ENCODE results near the gene RGL1. TPM values are rescaled to one million over a fixed set of nuclear protein-coding genes. Genes with fewer than 3 reads are reported as not detected.

RGL1 gene
- total and polyA plus RNA-seq, 2 donors (not counting 3 experiments of a cell fraction or from before 2014, with no cell fraction given), result 19.8 to 35.3 TPM

DNA sequence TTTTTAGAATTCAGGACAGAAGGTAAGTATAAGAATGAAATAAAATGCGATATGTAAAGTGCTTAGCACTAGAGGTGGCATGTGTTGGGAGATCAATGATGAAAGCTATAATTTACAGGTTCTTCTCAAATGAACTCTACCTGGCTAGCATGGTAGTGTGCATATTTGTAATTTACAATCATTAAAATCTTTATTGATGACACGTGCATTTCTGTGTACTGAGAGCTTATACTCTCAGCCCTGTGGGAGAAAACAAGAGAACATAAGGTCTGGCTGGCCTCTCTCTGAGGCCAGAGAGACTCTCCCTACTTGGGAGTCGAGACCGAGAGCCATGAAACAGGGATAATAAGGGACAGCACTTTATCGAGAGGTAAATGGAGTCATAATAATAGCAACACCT, 156.2 kb downstream of the RGL1 start:
- no peak for TF ChIP-seq FOS (IDR thresholded peaks at IDR 0.05; ENCODE audit: borderline replicate concordance, insufficient read depth, low read length)
- TF ChIP-seq MYC (IDR thresholded peaks at IDR 0.05; ENCODE audit: low read depth, low read length), result no peak
- TF ChIP-seq, protein P1, sequence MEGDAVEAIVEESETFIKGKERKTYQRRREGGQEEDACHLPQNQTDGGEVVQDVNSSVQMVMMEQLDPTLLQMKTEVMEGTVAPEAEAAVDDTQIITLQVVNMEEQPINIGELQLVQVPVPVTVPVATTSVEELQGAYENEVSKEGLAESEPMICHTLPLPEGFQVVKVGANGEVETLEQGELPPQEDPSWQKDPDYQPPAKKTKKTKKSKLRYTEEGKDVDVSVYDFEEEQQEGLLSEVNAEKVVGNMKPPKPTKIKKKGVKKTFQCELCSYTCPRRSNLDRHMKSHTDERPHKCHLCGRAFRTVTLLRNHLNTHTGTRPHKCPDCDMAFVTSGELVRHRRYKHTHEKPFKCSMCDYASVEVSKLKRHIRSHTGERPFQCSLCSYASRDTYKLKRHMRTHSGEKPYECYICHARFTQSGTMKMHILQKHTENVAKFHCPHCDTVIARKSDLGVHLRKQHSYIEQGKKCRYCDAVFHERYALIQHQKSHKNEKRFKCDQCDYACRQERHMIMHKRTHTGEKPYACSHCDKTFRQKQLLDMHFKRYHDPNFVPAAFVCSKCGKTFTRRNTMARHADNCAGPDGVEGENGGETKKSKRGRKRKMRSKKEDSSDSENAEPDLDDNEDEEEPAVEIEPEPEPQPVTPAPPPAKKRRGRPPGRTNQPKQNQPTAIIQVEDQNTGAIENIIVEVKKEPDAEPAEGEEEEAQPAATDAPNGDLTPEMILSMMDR (IDR thresholded peaks at IDR 0.05; ENCODE audit: extremely low read depth in 1 of 2, insufficient read depth in 1 of 2, low read depth in 1 of 2, low read length in 2 of 2), result no peak
- TF ChIP-seq JUN (IDR thresholded peaks at IDR 0.05; ENCODE audit: borderline replicate concordance, insufficient read depth, insufficient read length, low read depth), result no peak
- TF ChIP-seq, protein P2, sequence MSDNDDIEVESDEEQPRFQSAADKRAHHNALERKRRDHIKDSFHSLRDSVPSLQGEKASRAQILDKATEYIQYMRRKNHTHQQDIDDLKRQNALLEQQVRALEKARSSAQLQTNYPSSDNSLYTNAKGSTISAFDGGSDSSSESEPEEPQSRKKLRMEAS (IDR thresholded peaks at IDR 0.05; ENCODE audit: insufficient read depth, insufficient read length), result no peak
- TF ChIP-seq POLR2AphosphoS5 (IDR thresholded peaks at IDR 0.05; ENCODE audit: insufficient read depth, low read depth, low read length), result no peak
- TF ChIP-seq EZH2 (IDR thresholded peaks at IDR 0.05; ENCODE audit: borderline replicate concordance, low read depth, low read length, severe bottlenecking), result no peak
- TF ChIP-seq GATA2 (IDR thresholded peaks at IDR 0.05; ENCODE audit: insufficient read depth, insufficient read length, low read depth, low read length), result no peak
- Histone ChIP-seq H3K9me1 (replicated peaks; ENCODE audit: control insufficient read depth, extremely low read depth, insufficient read depth, low read length) (no peaks in the 10 kb centered on the region), H3K79me2 (ENCODE audit: control insufficient read depth, insufficient read depth, low read length) (no peaks in the 10 kb centered on the region), H2AFZ (ENCODE audit: low read depth, low read length) (no peak overlapping the region), H3K4me2 (ENCODE audit: insufficient read depth, low read length) (no peak overlapping the region), H3K27me3 (ENCODE audit: control insufficient read depth in 2 of 2, insufficient read depth in 2 of 2, low read length in 2 of 2) (peaks cover 0 to 14% of the 10 kb centered on the region in 2 experiments), H3K4me1 (ENCODE audit: control insufficient read depth, extremely low read depth, insufficient read depth, low read length) (peaks cover 9% of the 10 kb centered on the region), H4K20me1 (replicated peaks; ENCODE audit: control insufficient read depth, extremely low read depth, insufficient read depth, low read length) (no peaks in the 10 kb centered on the region), H3K4me3 (replicated peaks in 1 of 3; ENCODE audit: insufficient read depth in 1 of 3, low read depth in 1 of 3, low read length in 3 of 3) (no peak overlapping the region), H3K9ac (replicated peaks; ENCODE audit: extremely low read depth, insufficient read depth, low read length) (no peak overlapping the region), H3K9me3 (replicated peaks; ENCODE audit: control insufficient read depth, insufficient read depth, low read length) (no peaks in the 10 kb centered on the region), H3K36me3 (ENCODE audit: control insufficient read depth in 2 of 2, extremely low read depth in 1 of 2, insufficient read depth in 2 of 2, low read length in 2 of 2) (no peaks in the 10 kb centered on the region), H3K27ac (ENCODE audit: insufficient read depth, low read depth, low read length) (no peak overlapping the region)
- FAIRE-seq, result no peak
- no peak for DNase-seq (ENCODE audit: low read depth, low spot score)
- ChIA-PET POLR2A (no interaction called here), CTCF (no interaction called here)
- no TSS peak for BruUV-seq (replicated peaks)
- dilution Hi-C loops (cut with MboI; ENCODE audit: extremely low pct_ligation_motif_present, low sequenced_read_pairs), result no loop called here
- intact Hi-C loops (cut with micrococcal nuclease), result no loop called here

Measured in endothelial cell of umbilical vein (primary cell).